ENCODE results near the gene MESP1.

The MESP1 gene

GRCh38 chr15:89758981-89759380 is 7.9 kb upstream of the MESP1 start:
- no peak overlapping the region for H3K4me3 ChIP-seq (ENCODE audit: low read depth, low read length)
- no peak for TF ChIP-seq CTCF (IDR thresholded peaks at IDR 0.05; ENCODE audit: borderline replicate concordance, insufficient read depth, low read depth, low read length)

- TF ChIP-seq CTCF (IDR thresholded peaks at IDR 0.05; ENCODE audit: borderline replicate concordance, insufficient read depth, low read depth, low read length) = no peak
- no peak overlapping the region for H3K4me3 ChIP-seq (ENCODE audit: low read depth, low read length)
These were observed 7.2 kb upstream of the MESP1 start for GRCh38 chr15:89758283-89758682.

GRCh38 chr15:89756897-89757296 is 5.8 kb upstream of the MESP1 start:
- no peak for TF ChIP-seq CTCF (IDR thresholded peaks at IDR 0.05; ENCODE audit: borderline replicate concordance, insufficient read depth, low read depth, low read length)
- H3K4me3 ChIP-seq (ENCODE audit: low read depth, low read length) = no peak overlapping the region

- H3K4me3 ChIP-seq (ENCODE audit: low read depth, low read length) = no peak overlapping the region
- no peak for TF ChIP-seq CTCF (IDR thresholded peaks at IDR 0.05; ENCODE audit: borderline replicate concordance, insufficient read depth, low read depth, low read length)
These were observed 4.7 kb upstream of the MESP1 start for GRCh38 chr15:89755701-89756100.

- no peak for TF ChIP-seq CTCF (IDR thresholded peaks at IDR 0.05; ENCODE audit: borderline replicate concordance, insufficient read depth, low read depth, low read length)
- no peak overlapping the region for H3K4me3 ChIP-seq (ENCODE audit: low read depth, low read length)
These were observed 3.5 kb upstream of the MESP1 start for GRCh38 chr15:89754361-89755154.

GRCh38 chr15:89753855-89754254 is 2.8 kb upstream of the MESP1 start:
- no peak for TF ChIP-seq CTCF (IDR thresholded peaks at IDR 0.05; ENCODE audit: borderline replicate concordance, insufficient read depth, low read depth, low read length)
- no peak overlapping the region for H3K4me3 ChIP-seq (ENCODE audit: low read depth, low read length)

GRCh38 chr15:89751748-89752147 is 699 bp upstream of the MESP1 start:
- H3K4me3 ChIP-seq (ENCODE audit: low read depth, low read length) = no peak overlapping the region
- TF ChIP-seq CTCF (IDR thresholded peaks at IDR 0.05; ENCODE audit: borderline replicate concordance, insufficient read depth, low read depth, low read length) = no peak
